Kidney epithelial cell (primary cell): ENCODE measurements around the gene RND2. TPM values are rescaled to one million over a fixed set of nuclear protein-coding genes. Genes with fewer than 3 reads are reported as not detected.
"Not testable (repeated sequence)": the region's sequence is repeated elsewhere in the genome, so short reads cannot be mapped to it uniquely, and the experiment has no call there.

Experiments
- DNase-seq: peaks from one replicate; pipeline ENCODE4 v3.0.0-alpha.2; 2010; ENCODE audit warnings: low read depth
- H3K27me3 ChIP-seq: 2 replicates; pipeline ENCODE4 v1.6.0; 2011; ENCODE audit warnings: low read length; ENCODE audit not compliant: control insufficient read depth, insufficient read depth
- H3K36me3 ChIP-seq: 2 replicates; pipeline ENCODE4 v1.5.1; 2011; ENCODE audit warnings: low read length; ENCODE audit not compliant: control insufficient read depth, insufficient read depth
- H3K4me3 ChIP-seq: 2 replicates; pipeline ENCODE4 v1.5.1; 2011; ENCODE audit warnings: low read depth, mild to moderate bottlenecking, control low read depth, low read length
- total RNA-seq: library from RNA; depleted of rRNA; stranded (reverse); fragments of >200 nt; gene quantifications from 2 replicates; pipeline ENCODE4 v1.2.3, GENCODE V29; 2015
- TF ChIP-seq, protein P1 (sequence below): IDR thresholded peaks from 2 replicates; pipeline ENCODE4 v1.5.1; 2011; ENCODE audit warnings: mild to moderate bottlenecking, moderate library complexity, low read length, control low read depth, inconsistent platforms; ENCODE audit not compliant: insufficient read depth, poor library complexity, severe bottlenecking

Gene RND2
- total RNA-seq, 1 donor from 2014 or later: 0.63 TPM

DNA sequence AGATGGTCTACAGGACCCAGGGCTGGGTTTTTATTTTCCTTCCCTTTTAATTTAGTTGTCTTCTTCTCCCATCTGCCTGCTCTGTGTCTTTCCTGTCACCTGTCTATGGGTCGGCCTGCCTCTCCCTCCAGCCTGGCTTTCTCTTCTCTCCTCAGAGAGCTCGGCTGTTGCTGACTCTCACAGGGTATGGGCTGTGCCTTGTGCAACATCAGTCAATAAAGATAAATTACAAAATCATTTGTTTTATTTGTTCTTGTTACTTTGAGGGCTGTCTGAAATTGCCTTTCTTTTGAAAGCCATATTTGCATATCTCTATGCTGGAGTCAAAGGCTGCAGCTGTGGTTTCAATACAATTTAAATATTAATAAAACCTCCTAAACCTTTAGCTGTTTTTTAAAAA lies 15.6 kb downstream of the RND2 start:
- Histone ChIP-seq H3K36me3 (no peaks in the 10 kb centered on the region), H3K4me3 (no peak overlapping the region), H3K27me3 (no peaks in the 10 kb centered on the region)
- TF ChIP-seq, protein P1, sequence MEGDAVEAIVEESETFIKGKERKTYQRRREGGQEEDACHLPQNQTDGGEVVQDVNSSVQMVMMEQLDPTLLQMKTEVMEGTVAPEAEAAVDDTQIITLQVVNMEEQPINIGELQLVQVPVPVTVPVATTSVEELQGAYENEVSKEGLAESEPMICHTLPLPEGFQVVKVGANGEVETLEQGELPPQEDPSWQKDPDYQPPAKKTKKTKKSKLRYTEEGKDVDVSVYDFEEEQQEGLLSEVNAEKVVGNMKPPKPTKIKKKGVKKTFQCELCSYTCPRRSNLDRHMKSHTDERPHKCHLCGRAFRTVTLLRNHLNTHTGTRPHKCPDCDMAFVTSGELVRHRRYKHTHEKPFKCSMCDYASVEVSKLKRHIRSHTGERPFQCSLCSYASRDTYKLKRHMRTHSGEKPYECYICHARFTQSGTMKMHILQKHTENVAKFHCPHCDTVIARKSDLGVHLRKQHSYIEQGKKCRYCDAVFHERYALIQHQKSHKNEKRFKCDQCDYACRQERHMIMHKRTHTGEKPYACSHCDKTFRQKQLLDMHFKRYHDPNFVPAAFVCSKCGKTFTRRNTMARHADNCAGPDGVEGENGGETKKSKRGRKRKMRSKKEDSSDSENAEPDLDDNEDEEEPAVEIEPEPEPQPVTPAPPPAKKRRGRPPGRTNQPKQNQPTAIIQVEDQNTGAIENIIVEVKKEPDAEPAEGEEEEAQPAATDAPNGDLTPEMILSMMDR: no peak
- DNase-seq: no peak

DNA sequence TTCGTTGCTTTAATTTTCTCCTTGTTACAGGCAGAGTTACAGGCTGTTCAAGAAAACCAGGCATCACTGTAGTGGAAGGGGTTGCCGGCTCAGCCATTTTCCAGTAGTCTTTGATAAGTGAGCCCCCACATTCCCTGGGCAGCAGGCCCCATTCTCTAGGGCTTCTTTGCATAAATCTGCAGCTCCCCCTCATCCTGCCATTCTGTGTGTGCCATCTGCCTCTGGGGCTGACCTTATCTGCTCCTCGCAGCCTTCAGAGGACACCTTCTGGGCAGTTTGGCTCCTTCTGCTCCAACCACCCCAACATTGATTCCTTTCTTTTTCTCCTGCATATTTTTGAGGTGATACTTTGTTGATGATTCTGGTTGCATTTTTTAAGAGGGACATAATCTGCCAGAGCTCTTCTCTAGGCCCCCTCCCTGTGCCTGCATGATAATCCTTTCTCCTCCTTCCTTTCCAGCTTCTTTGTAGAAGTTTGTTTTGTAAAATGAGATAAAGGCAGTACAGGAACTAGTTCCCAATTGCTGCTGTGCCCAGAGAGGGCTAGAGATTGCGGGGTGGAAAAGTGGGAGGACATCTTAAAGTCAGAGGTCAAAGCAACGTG lies 17.1 kb downstream of the RND2 start:
- Histone ChIP-seq H3K27me3 (no peaks in the 10 kb centered on the region), H3K36me3 (no peaks in the 10 kb centered on the region), H3K4me3 (no peak overlapping the region)
- TF ChIP-seq, protein P1: no peak
- no peak for DNase-seq

DNA sequence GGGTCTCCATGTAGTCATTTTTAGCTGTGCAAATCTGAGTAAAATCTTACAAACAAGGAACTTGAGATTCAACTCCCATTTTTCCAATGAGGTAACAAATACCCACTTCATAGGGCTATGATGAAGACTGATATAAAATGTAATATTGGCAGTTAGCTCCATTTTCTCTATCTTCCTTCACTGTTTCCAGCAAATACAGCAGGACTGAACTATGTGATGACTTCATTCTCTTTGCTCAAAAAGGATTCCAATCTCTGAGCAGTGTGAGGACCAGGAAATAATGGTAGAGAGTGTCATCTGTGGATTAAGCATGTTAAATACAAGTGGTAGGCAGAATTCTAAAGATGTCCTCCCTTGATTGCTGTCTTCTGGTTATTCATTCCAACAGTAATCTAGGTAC lies 18.3 kb downstream of the RND2 start:
- Histone ChIP-seq H3K36me3 (no peaks in the 10 kb centered on the region), H3K4me3 (no peak overlapping the region), H3K27me3 (no peaks in the 10 kb centered on the region)
- no peak for DNase-seq
- TF ChIP-seq, protein P1: no peak

DNA sequence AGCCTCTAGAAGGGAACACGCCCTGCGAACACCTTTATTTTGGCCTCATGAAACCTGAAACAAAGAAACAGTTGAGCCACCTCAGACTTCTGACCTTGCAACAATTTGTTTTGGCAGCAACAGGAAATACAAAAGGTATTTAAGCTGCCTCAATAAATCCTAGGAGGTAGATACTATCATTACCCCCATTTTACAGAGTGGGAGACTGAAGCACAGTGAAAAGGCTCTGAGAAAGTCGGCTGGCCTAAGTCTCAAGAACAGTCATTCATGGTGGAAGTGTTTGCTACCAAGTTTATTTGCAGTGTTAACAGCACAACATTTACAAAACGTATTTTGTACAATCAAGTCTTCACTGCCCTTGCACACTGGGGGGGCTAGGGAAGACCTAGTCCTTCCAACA lies 19.0 kb downstream of the RND2 start:
- Histone ChIP-seq H3K36me3 (no peaks in the 10 kb centered on the region), H3K4me3 (no peak overlapping the region), H3K27me3 (no peaks in the 10 kb centered on the region)
- no peak for DNase-seq
- TF ChIP-seq, protein P1: no peak

DNA sequence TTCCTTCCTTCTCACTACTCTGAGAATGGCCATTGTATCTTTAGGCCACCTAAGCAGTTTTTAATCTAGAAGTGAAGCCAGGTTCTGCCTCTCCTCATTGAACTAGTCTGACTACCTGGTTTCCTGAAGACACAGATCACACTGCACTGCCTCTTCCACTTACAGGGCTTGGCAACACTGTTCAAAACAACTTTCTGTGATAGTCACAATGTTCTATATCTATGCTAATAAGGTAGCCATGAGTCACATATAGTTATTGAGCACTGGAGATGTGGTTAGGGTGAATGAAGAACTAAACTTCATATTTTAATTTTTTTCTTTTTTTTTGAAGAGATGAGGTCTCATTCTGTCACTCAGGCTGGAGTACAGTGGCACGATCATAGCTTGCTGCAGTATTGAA lies 26.9 kb downstream of the RND2 start:
- H3K27me3 ChIP-seq: no peaks in the 10 kb centered on the region
- DNase-seq: no peak

DNA sequence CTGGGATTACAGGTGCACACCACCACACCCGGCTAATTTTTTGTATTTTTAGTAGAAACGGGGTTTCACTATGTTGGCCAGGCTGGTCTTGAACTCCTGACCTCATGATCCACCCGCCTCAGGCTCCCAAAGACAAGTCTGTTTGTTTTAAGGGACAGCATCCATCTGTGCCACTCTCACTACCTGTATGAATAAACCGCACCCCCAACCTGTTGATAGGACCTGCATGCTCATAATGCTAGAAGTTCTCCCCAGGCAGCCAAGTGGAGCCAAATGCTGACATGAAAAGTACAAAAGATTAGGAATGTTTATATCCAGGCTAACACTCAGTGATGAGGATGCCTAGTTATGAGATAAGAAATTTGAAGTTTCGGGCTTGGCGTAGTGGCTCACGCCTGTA lies 28.0 kb downstream of the RND2 start:
- not testable (repeated sequence) for H3K4me3 ChIP-seq, H3K27me3 ChIP-seq, DNase-seq, H3K36me3 ChIP-seq

More for the DNA sequence above, 26.9 kb downstream of the RND2 start:
- TF ChIP-seq, protein P1: no peak
- Histone ChIP-seq H3K4me3 (no peak overlapping the region), H3K36me3 (no peaks in the 10 kb centered on the region)
